NCI-H748 (cell line): ENCODE results near the gene ITGAE.
A peak's percentile ranks its signal among the peaks of the same experiment; 100 is the strongest.
"Not testable (repeated sequence)": the region's sequence is repeated elsewhere in the genome, so short reads cannot be mapped to it uniquely, and the experiment has no call there.

Source experiments
- DNase-seq: peaks from one replicate; lab custom pipeline; 2025; ENCODE audit not compliant: unreplicated experiment; lab: John Stamatoyannopoulos, UW

Gene ITGAE, protein sequence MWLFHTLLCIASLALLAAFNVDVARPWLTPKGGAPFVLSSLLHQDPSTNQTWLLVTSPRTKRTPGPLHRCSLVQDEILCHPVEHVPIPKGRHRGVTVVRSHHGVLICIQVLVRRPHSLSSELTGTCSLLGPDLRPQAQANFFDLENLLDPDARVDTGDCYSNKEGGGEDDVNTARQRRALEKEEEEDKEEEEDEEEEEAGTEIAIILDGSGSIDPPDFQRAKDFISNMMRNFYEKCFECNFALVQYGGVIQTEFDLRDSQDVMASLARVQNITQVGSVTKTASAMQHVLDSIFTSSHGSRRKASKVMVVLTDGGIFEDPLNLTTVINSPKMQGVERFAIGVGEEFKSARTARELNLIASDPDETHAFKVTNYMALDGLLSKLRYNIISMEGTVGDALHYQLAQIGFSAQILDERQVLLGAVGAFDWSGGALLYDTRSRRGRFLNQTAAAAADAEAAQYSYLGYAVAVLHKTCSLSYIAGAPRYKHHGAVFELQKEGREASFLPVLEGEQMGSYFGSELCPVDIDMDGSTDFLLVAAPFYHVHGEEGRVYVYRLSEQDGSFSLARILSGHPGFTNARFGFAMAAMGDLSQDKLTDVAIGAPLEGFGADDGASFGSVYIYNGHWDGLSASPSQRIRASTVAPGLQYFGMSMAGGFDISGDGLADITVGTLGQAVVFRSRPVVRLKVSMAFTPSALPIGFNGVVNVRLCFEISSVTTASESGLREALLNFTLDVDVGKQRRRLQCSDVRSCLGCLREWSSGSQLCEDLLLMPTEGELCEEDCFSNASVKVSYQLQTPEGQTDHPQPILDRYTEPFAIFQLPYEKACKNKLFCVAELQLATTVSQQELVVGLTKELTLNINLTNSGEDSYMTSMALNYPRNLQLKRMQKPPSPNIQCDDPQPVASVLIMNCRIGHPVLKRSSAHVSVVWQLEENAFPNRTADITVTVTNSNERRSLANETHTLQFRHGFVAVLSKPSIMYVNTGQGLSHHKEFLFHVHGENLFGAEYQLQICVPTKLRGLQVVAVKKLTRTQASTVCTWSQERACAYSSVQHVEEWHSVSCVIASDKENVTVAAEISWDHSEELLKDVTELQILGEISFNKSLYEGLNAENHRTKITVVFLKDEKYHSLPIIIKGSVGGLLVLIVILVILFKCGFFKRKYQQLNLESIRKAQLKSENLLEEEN

DNA sequence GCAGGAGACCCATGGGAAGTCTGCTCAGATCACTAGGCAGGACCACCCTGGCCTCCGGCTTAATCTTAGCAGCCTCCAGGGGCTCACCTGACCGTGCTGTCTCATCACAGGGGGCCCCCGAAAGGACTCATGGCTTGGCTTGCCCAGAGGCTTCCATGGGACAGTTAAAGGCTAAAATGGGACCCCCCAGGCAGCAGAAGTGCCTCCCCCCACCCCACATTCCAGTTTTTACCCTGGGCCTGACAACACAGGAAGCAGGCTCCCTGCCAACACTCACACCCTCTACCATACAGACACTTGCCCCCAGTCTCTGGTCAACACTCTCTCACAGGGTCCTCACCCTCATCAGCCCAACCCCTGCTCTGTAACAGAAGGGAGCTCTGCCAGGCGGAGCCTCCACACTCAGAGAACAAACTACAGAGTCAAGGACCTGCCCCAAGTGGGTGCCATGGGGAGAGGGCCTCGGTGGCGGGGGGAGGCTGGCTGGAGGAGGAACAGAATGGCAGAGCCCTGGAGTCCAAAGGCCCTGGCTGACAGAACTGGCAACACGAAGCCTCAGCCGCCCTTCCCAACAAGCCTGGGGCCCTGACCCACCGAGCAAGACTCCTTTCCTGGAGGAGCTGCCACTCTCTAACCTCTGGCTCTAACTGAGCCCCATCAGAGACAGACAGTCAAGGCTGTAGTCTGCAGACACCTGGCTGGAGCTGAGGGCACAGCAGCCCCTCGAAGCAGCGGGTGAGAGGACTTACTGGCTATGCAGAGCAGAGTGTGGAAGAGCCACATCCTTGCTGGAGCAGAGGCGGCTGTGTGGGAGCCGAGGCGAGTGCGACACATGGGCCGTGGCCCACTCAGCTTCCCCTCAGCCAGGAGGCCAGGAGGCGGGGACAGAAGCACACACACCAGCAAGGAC is at the start of gene ITGAE:
TSS of gene ITGAE (minus strand) at position 827 of the 910 bp plus-strand sequence. CDS start at position 783, 44 bp downstream.
- no peak for DNase-seq

GRCh38 chr17:3848229-3848835 is 47.3 kb upstream of the ITGAE start:
- DNase-seq: no peak

DNA sequence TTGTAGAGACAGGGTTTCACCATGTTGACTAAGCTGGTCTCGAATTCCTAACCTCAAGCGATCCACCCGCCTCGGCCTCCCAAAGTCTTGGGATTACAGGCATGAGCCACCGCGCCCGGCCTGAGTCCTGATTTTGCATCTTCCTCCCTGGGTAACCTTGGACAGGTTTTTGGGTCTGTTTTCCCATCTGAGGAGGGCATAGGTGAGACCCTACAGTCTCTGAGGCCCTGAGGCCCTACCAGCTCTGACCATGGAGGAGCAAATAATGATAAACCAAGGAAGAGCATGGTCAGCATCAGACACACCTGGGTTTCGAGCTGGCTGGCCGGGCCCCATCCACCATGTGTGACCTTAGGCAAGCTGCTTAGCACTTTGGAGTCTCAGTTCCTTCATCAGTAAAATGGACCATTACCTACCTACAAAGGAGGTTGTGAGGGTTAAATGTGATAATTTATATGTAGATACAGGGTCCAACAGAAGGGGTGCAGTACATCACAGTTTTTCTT is 46.2 kb upstream of the ITGAE start:
- DNase-seq: no peak

DNA sequence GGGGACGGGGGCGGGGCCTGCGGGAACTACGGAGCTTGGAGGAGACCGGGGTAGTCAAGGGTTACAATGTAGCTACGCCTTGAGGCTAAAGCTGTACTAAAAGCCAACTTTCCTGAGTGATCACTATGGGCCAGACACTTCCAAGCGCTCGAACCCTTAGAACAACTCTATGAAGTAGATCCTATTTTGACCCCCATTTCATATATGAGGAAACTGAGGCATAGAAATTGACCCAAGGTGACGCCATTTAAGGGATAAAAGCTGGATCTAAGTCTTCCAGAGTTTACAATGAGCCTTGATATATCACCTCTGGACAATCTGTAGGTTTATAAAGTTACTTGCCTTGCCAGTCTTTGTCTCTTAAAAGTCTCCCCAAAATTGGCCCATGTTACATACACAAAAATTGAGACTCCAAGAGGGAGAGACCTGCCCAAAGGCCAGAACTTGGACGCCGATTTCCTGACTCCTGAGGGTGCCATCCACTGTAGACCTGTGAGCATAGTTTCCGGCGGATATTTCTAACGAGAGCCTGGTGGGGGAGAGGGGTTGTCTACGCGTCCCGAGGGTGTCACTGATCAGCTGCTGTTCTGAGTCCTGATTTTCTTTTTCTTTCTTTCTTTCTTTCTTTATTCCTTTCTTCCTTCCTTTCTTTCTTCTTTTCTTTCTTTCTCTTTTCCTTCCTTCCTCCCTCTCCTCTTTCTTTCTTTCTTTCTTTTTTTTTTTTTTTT is 45.6 kb upstream of the ITGAE start:
- DNase-seq: no peak

DNA sequence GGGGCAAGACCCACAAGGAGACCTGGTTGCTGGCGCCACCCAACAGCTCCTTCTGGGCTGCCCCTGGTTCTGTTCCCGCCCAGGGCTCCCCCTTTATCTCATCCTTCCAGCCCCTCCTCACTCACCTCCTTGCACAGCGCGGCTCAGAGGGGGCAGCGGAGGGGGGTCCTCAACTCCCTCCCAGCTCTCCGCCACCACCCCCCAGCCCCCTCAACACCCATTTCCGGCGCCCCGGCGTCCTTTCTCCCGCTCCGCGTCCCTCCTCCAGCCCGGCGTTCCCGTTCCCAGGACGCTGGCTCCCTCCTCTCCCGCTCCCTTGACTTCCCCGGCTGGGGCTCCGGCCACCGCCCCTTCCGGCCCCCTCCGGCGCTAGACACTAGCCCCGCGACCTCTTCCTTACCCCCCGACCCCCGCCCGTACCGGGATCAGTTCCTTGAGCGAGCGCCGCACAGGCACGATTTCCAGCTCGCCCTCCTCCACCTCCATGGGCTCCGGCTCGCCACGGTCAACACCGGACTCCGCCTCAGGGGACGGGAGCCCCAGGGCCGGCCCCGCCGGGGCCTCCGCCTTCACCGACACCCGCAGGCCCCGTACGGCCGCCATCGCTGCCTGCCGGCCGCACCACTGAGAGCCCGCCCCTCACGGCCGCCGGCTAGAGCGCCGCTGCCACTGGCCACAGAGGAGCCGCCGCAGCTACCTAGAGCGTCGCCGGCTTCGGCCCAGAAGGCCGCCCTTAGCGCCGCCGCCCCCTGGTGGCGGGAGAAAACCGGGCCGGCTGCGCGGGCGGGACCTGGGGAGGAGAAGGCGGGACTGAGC is 44.8 kb upstream of the ITGAE start, which contains the start of gene NCBP3:
TSS of gene NCBP3 (minus strand) at position 626 of the 816 bp plus-strand sequence. CDS start at position 603, 23 bp downstream.
- peak; percentile 96 for DNase-seq

DNA sequence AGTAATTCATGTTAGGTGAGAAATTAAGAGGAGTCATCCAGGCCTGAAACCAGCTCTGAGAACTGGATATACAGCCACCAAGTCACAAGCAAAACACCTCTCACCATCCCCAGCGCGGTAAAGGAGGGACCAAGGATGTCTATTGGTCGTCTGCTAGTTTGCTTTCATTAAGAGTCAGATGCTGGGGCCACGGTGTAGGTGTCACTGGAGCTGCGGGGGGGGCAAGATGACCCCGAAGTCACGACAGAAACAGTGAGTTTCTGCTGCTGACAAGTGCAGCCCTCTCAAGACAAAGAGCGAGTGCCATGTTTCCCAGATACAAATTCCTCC is 44.3 kb upstream of the ITGAE start:
- DNase-seq: peak; percentile 66

DNA sequence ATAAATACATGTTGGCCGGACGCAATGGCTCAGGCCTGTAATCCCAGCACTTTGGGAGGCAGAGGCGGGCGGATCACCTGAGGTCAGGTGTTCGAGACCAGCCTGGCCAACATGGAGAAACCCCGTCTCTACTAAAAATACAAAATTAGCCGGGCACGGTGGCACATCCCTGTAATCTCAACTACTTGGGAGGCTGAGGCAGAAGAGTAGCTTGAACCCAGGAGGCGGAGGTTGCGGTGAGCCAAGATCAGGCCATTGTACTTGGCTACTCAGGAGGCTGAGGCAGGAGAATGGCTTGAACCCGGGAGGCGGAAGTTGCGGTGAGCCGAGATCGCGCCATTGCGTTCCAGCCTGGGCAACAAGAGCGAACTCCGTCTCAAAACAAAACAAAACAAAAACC is 43.6 kb upstream of the ITGAE start:
- not testable (repeated sequence) for DNase-seq

GRCh38 chr17:3843935-3844516 is 43.0 kb upstream of the ITGAE start:
- peak; percentile 52 for DNase-seq

DNA sequence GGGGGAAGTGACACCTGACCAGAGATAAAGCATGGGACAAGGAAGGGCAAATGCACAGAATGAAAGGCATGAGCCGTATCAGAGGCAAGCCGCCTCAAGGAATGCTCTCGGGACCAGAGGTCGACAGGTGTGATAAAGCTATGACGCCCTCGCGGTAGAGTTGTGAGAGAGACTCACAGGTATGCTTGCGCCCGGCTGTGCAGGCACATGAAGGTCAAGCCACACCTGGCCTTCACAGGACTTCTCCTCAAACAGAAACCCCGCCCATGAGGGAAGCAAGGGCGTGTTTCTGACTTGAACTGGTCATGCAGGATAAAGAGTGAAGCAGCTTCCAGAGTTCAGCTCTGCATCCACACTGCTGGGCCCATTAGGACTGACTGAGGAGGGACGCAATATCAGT is 37.2 kb upstream of the ITGAE start:
- peak; percentile 18 for DNase-seq

DNA sequence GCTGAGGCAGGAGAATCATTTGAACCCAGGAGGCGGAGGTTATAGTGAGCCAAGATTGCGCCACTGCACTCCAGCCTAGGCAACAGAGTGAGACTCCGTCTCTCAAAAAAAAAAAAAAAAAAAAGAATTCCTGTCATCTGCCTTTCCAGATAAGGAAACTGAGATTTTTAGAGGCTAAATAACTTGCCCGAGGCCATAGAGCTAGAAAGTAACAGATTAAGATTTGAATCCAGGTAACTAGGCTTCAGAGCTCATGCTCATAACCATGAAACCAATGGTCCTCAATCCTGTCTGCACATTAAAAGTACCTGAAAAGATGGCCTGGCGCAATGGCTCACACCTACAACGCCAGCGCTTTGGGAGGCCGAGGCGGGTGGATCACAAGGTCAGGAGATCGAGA is 35.6 kb upstream of the ITGAE start:
- no peak for DNase-seq

GRCh38 chr17:3835410-3836229 is 34.6 kb upstream of the ITGAE start:
- DNase-seq: no peak

DNA sequence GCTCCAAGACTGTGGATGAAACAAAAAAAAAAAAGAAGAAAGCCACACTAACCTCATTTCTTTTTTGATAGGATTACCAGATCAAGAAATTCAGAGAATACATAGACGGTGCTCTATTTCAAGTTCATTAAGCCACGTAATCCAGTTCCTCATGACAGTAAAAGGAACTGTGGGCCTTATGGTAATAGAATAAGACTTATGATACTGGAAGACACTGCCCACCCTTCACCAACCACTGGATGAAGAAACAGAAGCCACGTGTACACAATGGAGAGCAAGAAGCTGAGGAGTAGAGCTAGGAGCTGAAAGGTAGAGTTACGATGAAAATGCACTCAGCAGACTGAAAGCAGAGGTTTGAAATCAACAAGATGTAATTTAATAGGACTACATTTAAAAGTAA is 33.8 kb upstream of the ITGAE start:
- DNase-seq: no peak

DNA sequence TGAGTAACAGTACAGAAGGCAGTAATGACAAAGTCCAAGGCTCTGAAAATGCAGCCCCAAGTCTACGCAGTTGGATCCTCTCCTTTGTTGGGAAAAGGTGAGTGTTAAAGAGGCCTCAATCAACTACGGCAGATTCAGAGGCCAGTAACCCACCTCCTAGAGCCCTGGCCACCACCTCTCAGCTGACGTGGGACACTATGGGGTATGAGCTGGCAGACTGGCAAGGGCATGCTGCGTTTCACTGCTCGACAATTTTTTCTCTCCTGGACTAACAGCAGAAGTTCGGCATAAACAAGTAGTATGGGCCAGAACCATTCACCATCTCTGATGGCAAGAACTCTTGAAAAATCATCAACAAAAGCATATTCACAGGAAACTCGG is 27.9 kb upstream of the ITGAE start:
- DNase-seq: no peak

DNA sequence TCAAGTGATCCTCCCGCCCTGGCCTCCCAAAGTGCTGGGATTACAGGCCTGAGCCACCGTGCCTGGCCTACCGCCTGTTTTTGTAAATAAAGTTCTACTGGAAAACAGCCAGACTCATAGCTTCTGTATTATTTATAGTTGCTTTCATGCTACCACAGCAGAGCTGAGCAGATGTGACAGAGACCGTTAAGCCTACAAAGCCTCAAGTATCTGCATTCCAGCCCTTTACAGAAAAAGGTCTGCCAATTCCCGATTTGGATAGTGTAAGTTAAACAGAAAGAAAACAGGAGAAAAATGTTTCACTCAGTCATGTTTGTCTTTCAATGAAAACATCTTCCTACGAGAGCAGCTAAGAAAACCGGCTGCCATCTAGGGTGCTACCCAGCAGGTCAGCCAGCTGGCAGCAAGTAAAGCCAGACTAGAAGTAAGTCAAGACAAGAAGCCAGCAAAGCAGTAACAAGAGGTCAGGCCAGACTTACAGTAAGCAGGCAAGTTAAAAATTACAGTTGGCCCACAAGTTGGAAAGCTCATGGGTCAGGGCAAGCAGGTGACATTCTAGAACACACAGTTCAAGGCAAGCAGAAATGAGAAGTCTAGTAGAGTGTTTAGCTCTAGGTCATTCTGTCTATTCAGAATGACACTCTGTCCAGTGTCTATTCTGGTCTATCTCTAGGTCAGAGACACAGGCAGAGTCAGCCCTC is 27.3 kb upstream of the ITGAE start:
- no peak for DNase-seq

GRCh38 chr17:3827124-3827773 is 26.3 kb upstream of the ITGAE start:
- DNase-seq: peak; percentile 74

DNA sequence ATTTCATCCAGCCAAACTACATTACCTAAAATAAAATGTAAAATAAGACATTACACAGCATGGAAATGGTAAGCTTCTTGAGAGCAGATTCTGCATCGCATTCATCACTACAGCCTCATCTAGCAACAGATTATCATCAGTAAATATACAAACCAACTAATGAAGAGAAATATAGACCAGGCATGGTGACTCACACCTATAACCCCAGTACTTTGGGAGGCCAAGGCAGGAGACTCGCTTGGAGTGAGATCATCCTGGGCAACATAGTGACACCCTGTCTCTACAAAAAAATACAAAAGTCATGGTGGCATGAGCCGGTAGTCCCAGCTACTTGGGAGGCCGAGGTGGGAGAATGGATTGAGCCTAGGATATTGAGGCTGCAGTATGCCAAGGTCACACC is 25.2 kb upstream of the ITGAE start:
- no peak for DNase-seq
